Retina (tissue), 1 donor: ENCODE results near the gene CACNA1I.
"Not testable (repeated sequence)": the region's sequence is repeated elsewhere in the genome, so short reads cannot be mapped to it uniquely, and the experiment has no call there.

Source experiments
- DNase-seq: peaks from one replicate; pipeline ENCODE4 v3.0.0-alpha.2; 2016

CACNA1I gene

GRCh38 chr22:39570665-39571064 lies at the start of gene CACNA1I:
CACNA1I (plus strand) TSS chr22:39570753; CDS start chr22:39570753, 0 bp downstream.
- DNase-seq = no peak

GRCh38 chr22:39521106-39521885 lies 49.3 kb upstream of the CACNA1I start:
- peak; percentile 3 for DNase-seq

- not testable (repeated sequence) for DNase-seq
Measured at GRCh38 chr22:39522091-39522490, 48.5 kb upstream of the CACNA1I start.

GRCh38 chr22:39522567-39523300 lies 47.8 kb upstream of the CACNA1I start:
- DNase-seq = peak; percentile 31

GRCh38 chr22:39524089-39524752 lies 46.3 kb upstream of the CACNA1I start:
- no peak for DNase-seq

- DNase-seq = no peak
Measured at GRCh38 chr22:39524753-39525657, 45.5 kb upstream of the CACNA1I start.

- DNase-seq = no peak
Measured at GRCh38 chr22:39525658-39525975, 44.9 kb upstream of the CACNA1I start.

- DNase-seq = no peak
Measured at GRCh38 chr22:39526736-39527171, 43.8 kb upstream of the CACNA1I start.

GRCh38 chr22:39527481-39527961 lies 43.0 kb upstream of the CACNA1I start:
- no peak for DNase-seq

GRCh38 chr22:39528080-39528661 lies 42.4 kb upstream of the CACNA1I start:
- DNase-seq = peak; percentile 60

GRCh38 chr22:39528681-39529486 lies 41.7 kb upstream of the CACNA1I start:
- peak; percentile 95 for DNase-seq

GRCh38 chr22:39529487-39529851 lies 41.1 kb upstream of the CACNA1I start:
- DNase-seq = no peak

- no peak for DNase-seq
Measured at GRCh38 chr22:39530116-39530515, 40.4 kb upstream of the CACNA1I start.

- no peak for DNase-seq
Measured at GRCh38 chr22:39530692-39531331, 39.7 kb upstream of the CACNA1I start.

- DNase-seq = peak; percentile 98
Measured at GRCh38 chr22:39532215-39533073, 38.1 kb upstream of the CACNA1I start, which contains the start of gene RPS19BP1. RPS19BP1 (minus strand) TSS chr22:39532748; CDS start chr22:39532738, 10 bp downstream.

- DNase-seq = no peak
Measured at GRCh38 chr22:39534092-39534506, 36.5 kb upstream of the CACNA1I start.

GRCh38 chr22:39534591-39535356 lies 35.8 kb upstream of the CACNA1I start:
- peak; percentile 95 for DNase-seq

- DNase-seq = no peak
Measured at GRCh38 chr22:39535357-39535725, 35.2 kb upstream of the CACNA1I start.
